Activated CD8-positive, alpha-beta T cell treated with anti-CD3 and anti-CD28 coated beads, Interleukin-2, amount 10 ng/mL, durations not matched to agents 7 days and 5 days (primary cell): ENCODE measurements around the gene KLHL9. TPM values are rescaled to one million over a fixed set of nuclear protein-coding genes. Genes with fewer than 3 reads are reported as not detected.

Experiments
- ATAC-seq: fragments of 150-1000 bp; cut with Tn5 transposase; one replicate; pipeline ENCODE4 v1.10.0; 2021; ENCODE audit warnings: moderate library complexity
- CTCF ChIA-PET: fragments of 350-600 bp; sonication (Branson Sonifier 250); formaldehyde crosslinking; loops from one replicate; lab custom pipeline; 2021; ENCODE audit warnings: antibody characterized with exemption; lab: Charles Lee
- POLR2A ChIA-PET: fragments of 350-600 bp; sonication (Branson Sonifier 250); formaldehyde crosslinking; loops from one replicate; lab custom pipeline; 2021; ENCODE audit warnings: antibody characterized with exemption; lab: Charles Lee
- DNase-seq: peaks from one replicate; pipeline ENCODE4 v3.0.0-alpha.2; 2020
- H3K27ac Mint-ChIP-seq: one replicate; pipeline ENCODE4 v1.8.0; 2021; ENCODE audit warnings: mild to moderate bottlenecking, mixed read lengths
- H3K27me3 Mint-ChIP-seq: one replicate; pipeline ENCODE4 v1.8.0; 2021; ENCODE audit warnings: low read depth, mixed read lengths
- H3K36me3 Mint-ChIP-seq: one replicate; pipeline ENCODE4 v1.8.0; 2021; ENCODE audit warnings: low read depth, mixed read lengths
- H3K4me1 Mint-ChIP-seq: one replicate; pipeline ENCODE4 v1.8.0; 2021; ENCODE audit warnings: low read depth, mixed read lengths
- H3K4me3 Mint-ChIP-seq: one replicate; pipeline ENCODE4 v1.8.0; 2021; ENCODE audit warnings: mild to moderate bottlenecking, mixed read lengths
- H3K9me3 Mint-ChIP-seq: one replicate; pipeline ENCODE4 v1.8.0; 2022; ENCODE audit warnings: mixed read lengths; ENCODE audit not compliant: insufficient read depth
- total RNA-seq, 2 experiments: library from RNA; stranded (reverse); gene quantifications; one replicate each; pipeline ENCODE4 v1.2.3, GENCODE V29; 2021

Gene KLHL9
- total RNA-seq, 2 experiments from 2014 or later: 17.9 to 18.8 TPM

- Mint-ChIP-seq H3K36me3 (no peaks in the 10 kb centered on the region), H3K9me3 (no peaks in the 10 kb centered on the region), H3K27ac (no peak overlapping the region), H3K4me3 (no peak overlapping the region), H3K4me1 (no peaks in the 10 kb centered on the region), H3K27me3 (peaks cover 27% of the 10 kb centered on the region)
- POLR2A ChIA-PET: no interaction called here
- ATAC-seq: no peak
- CTCF ChIA-PET: no interaction called here
- no peak for DNase-seq
These were observed 53.9 kb downstream of the KLHL9 start for GRCh38 chr9:21281275-21281674.

Other genes with a start within 250 kb of the KLHL9 start
- not detected for gene IFNW1, start 193.6 kb downstream of the KLHL9 start, total RNA-seq
- gene IFNA21, start 168.7 kb downstream of the KLHL9 start, total RNA-seq: not detected
- not detected for gene IFNA4, start 147.8 kb downstream of the KLHL9 start, total RNA-seq
- not detected for gene IFNA7, start 133.2 kb downstream of the KLHL9 start, total RNA-seq
- not detected for gene IFNA10, start 128.3 kb downstream of the KLHL9 start, total RNA-seq
- gene IFNA16, start 118.1 kb downstream of the KLHL9 start, total RNA-seq: not detected
- gene IFNA17, start 107.2 kb downstream of the KLHL9 start, total RNA-seq: not detected
- not detected for gene IFNA14, start 95.4 kb downstream of the KLHL9 start, total RNA-seq
- not detected for gene IFNA5, start 30.1 kb downstream of the KLHL9 start, total RNA-seq
- gene IFNA6, start 15.5 kb upstream of the KLHL9 start, total RNA-seq: not detected
- not detected for gene IFNA13, start 32.7 kb upstream of the KLHL9 start, total RNA-seq
- gene IFNA2, start 50.0 kb upstream of the KLHL9 start, total RNA-seq: not detected
- not detected for gene IFNA8, start 73.7 kb upstream of the KLHL9 start, total RNA-seq
- gene IFNA1, start 105.0 kb upstream of the KLHL9 start, total RNA-seq: not detected
- gene IFNE, start 146.9 kb upstream of the KLHL9 start, total RNA-seq: not detected